Ovary (tissue), 3 donors: Measurements from ENCODE around the gene CRYL1.

Source experiments
- EP300 ChIP-seq: sonication (generic); formaldehyde crosslinking; IDR thresholded peaks from one replicate; pipeline ENCODE4 v1.6.1; 2017; ENCODE audit warnings: antibody characterized with exemption
- POLR2A ChIP-seq: fragments of 450-650 bp; IDR thresholded peaks from one replicate; pipeline ENCODE4 v1.6.1; 2017; ENCODE audit warnings: antibody characterized with exemption, mild to moderate bottlenecking, moderate library complexity
- TF ChIP-seq, protein P1 (sequence below), 3 donors: fragments of 450-650 bp in 2 of 3; fragments of 200-600 bp in 1 of 3; IDR thresholded peaks; one replicate each; pipeline versions ENCODE4 v1.5.1 to v1.8.0; 2016 to 2022; ENCODE audit warnings: antibody characterized with exemption in 3 of 3, mild to moderate bottlenecking in 1 of 3
- donor health status: DM: no; HTN: no; CAD: no.

- TF ChIP-seq, protein P1, sequence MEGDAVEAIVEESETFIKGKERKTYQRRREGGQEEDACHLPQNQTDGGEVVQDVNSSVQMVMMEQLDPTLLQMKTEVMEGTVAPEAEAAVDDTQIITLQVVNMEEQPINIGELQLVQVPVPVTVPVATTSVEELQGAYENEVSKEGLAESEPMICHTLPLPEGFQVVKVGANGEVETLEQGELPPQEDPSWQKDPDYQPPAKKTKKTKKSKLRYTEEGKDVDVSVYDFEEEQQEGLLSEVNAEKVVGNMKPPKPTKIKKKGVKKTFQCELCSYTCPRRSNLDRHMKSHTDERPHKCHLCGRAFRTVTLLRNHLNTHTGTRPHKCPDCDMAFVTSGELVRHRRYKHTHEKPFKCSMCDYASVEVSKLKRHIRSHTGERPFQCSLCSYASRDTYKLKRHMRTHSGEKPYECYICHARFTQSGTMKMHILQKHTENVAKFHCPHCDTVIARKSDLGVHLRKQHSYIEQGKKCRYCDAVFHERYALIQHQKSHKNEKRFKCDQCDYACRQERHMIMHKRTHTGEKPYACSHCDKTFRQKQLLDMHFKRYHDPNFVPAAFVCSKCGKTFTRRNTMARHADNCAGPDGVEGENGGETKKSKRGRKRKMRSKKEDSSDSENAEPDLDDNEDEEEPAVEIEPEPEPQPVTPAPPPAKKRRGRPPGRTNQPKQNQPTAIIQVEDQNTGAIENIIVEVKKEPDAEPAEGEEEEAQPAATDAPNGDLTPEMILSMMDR (IDR thresholded peaks at IDR 0.05), result no peak
- TF ChIP-seq EP300, result no peak
- no peak for TF ChIP-seq POLR2A
These were observed 36.4 kb downstream of the CRYL1 start for GRCh38 chr13:20489185-20489820.
